ACC112 (cell line): ENCODE data around the gene MCOLN1.

ENCODE experiments used
- H2AFZ ChIP-seq: fragments of 200-600 bp; sonication (generic); one replicate; pipeline ENCODE4 v1.6.0; 2017; ENCODE audit warnings: antibody characterized with exemption, low read length; ENCODE audit not compliant: unreplicated experiment
- H3K27ac ChIP-seq: fragments of 200-600 bp; sonication (generic); 2 replicates; pipeline ENCODE4 v1.5.1; 2014; ENCODE audit warnings: low read depth, mild to moderate bottlenecking, antibody characterized with exemption, low read length, moderate library complexity
- H3K27me3 ChIP-seq: fragments of 200-600 bp; sonication (generic); 2 replicates; pipeline ENCODE4 v1.6.1; 2014; ENCODE audit warnings: mild to moderate bottlenecking, antibody characterized with exemption, low read length, moderate library complexity, mixed read lengths; ENCODE audit not compliant: insufficient read depth
- H3K36me3 ChIP-seq: fragments of 200-600 bp; sonication (generic); 2 replicates; pipeline ENCODE4 v1.6.1; 2016; ENCODE audit warnings: mild to moderate bottlenecking, antibody characterized with exemption, low read length, moderate library complexity, mixed read lengths; ENCODE audit not compliant: insufficient read depth
- H3K4me1 ChIP-seq: fragments of 200-600 bp; sonication (generic); one replicate; pipeline ENCODE4 v1.6.1; 2016; ENCODE audit warnings: low read length, mixed read lengths; ENCODE audit not compliant: insufficient read depth, unreplicated experiment, control insufficient read depth
- H3K4me3 ChIP-seq: fragments of 200-600 bp; sonication (generic); 2 replicates; pipeline ENCODE4 v1.5.1; 2014; ENCODE audit warnings: mild to moderate bottlenecking, low read depth, low read length
- H3K79me2 ChIP-seq: fragments of 200-600 bp; sonication (generic); one replicate; pipeline ENCODE4 v1.6.0; 2016; ENCODE audit warnings: low read length; ENCODE audit not compliant: control insufficient read depth, unreplicated experiment, insufficient read depth

The MCOLN1 gene

GRCh38 chr19:7504684-7505083 is 17.7 kb upstream of the MCOLN1 start:
- Histone ChIP-seq H3K27me3 (peaks cover 7% of the 10 kb centered on the region; the same call in 1 of the 2 replicates), H3K4me1 (peaks cover 3% of the 10 kb centered on the region), H3K4me3 (no peak overlapping the region), H3K79me2 (no peaks in the 10 kb centered on the region), H3K27ac (no peak overlapping the region), H2AFZ (no peak overlapping the region), H3K36me3 (no peaks in the 10 kb centered on the region)

- H3K4me1 ChIP-seq: peaks cover 3% of the 10 kb centered on the region
- H3K36me3 ChIP-seq: no peaks in the 10 kb centered on the region
- H3K79me2 ChIP-seq: no peaks in the 10 kb centered on the region
- H3K4me3 ChIP-seq: no peak overlapping the region
- no peak overlapping the region for H3K27ac ChIP-seq
- H2AFZ ChIP-seq: no peak overlapping the region
- H3K27me3 ChIP-seq: peaks cover 13% of the 10 kb centered on the region; the same call in 1 of the 2 replicates
Measured at GRCh38 chr19:7505288-7505681, 17.1 kb upstream of the MCOLN1 start.

- peaks cover 13% of the 10 kb centered on the region; the same call in 1 of the 2 replicates for H3K27me3 ChIP-seq
- no peaks in the 10 kb centered on the region for H3K79me2 ChIP-seq
- no peaks in the 10 kb centered on the region for H3K36me3 ChIP-seq
- H3K27ac ChIP-seq: no peak overlapping the region
- H3K4me3 ChIP-seq: no peak overlapping the region
- peaks cover 3% of the 10 kb centered on the region for H3K4me1 ChIP-seq
- peak overlapping the region; percentile 12 for H2AFZ ChIP-seq
Measured at GRCh38 chr19:7505682-7506384, 16.6 kb upstream of the MCOLN1 start.

- Histone ChIP-seq H3K79me2 (no peaks in the 10 kb centered on the region), H3K27ac (no peak overlapping the region), H3K36me3 (no peaks in the 10 kb centered on the region), H3K4me3 (no peak overlapping the region), H3K4me1 (peaks cover 3% of the 10 kb centered on the region), H3K27me3 (peaks cover 7% of the 10 kb centered on the region; the same call in 1 of the 2 replicates), H2AFZ (peak overlapping the region; percentile 12)
Measured at GRCh38 chr19:7506385-7507328, 15.8 kb upstream of the MCOLN1 start.

GRCh38 chr19:7507884-7508283 is 14.5 kb upstream of the MCOLN1 start:
- peaks cover 7% of the 10 kb centered on the region; the same call in 1 of the 2 replicates for H3K27me3 ChIP-seq
- peaks cover 3% of the 10 kb centered on the region for H3K4me1 ChIP-seq
- H3K4me3 ChIP-seq: no peak overlapping the region
- no peak overlapping the region for H2AFZ ChIP-seq
- no peaks in the 10 kb centered on the region for H3K36me3 ChIP-seq
- no peaks in the 10 kb centered on the region for H3K79me2 ChIP-seq
- no peak overlapping the region for H3K27ac ChIP-seq

GRCh38 chr19:7509625-7510024 is 12.8 kb upstream of the MCOLN1 start:
- Histone ChIP-seq H3K27me3 (peaks cover 7% of the 10 kb centered on the region; the same call in 1 of the 2 replicates), H3K4me1 (peaks cover 3% of the 10 kb centered on the region), H3K4me3 (no peak overlapping the region)

GRCh38 chr19:7512400-7512851 is 10.0 kb upstream of the MCOLN1 start:
- Histone ChIP-seq H3K4me1 (peaks cover 7% of the 10 kb centered on the region), H3K27ac (no peak overlapping the region), H3K79me2 (no peaks in the 10 kb centered on the region), H2AFZ (no peak overlapping the region), H3K4me3 (no peak overlapping the region), H3K36me3 (no peaks in the 10 kb centered on the region), H3K27me3 (peaks cover 7% of the 10 kb centered on the region; the same call in 1 of the 2 replicates)

More at GRCh38 chr19:7509625-7510024, 12.8 kb upstream of the MCOLN1 start:
- Histone ChIP-seq H2AFZ (no peak overlapping the region), H3K27ac (no peak overlapping the region), H3K36me3 (no peaks in the 10 kb centered on the region), H3K79me2 (no peaks in the 10 kb centered on the region)

- H3K4me3 ChIP-seq: no peak overlapping the region
- no peak overlapping the region for H3K27ac ChIP-seq
- H3K4me1 ChIP-seq: peaks cover 5% of the 10 kb centered on the region
- no peaks in the 10 kb centered on the region for H3K79me2 ChIP-seq
- H2AFZ ChIP-seq: no peak overlapping the region
- no peaks in the 10 kb centered on the region for H3K36me3 ChIP-seq
- peaks cover 7% of the 10 kb centered on the region; the same call in 1 of the 2 replicates for H3K27me3 ChIP-seq
Measured at GRCh38 chr19:7513809-7514642, 8.4 kb upstream of the MCOLN1 start.

- Histone ChIP-seq H3K27ac (no peak overlapping the region), H3K79me2 (no peaks in the 10 kb centered on the region), H3K27me3 (0 out of 2 replicates have a peak, but pooled peaks cover 1% of the 10 kb centered on the region), H3K36me3 (no peaks in the 10 kb centered on the region), H3K4me3 (peak overlapping the region; percentile 71), H2AFZ (peak overlapping the region; percentile 72), H3K4me1 (peaks cover 5% of the 10 kb centered on the region)
Measured at GRCh38 chr19:7515110-7515644, 7.2 kb upstream of the MCOLN1 start.
